Vagina (tissue), 2 donors: ENCODE results near the gene MEFV.

Source experiments
- CTCF ChIP-seq, 3 experiments: fragments of 450-650 bp in 2 of 3; fragments of 200-600 bp in 1 of 3; sonication (generic) in 1 of 3; IDR thresholded peaks; one replicate each; pipeline ENCODE4 v1.5.1; 2017 to 2019; ENCODE audit warnings: antibody characterized with exemption in 3 of 3, mild to moderate bottlenecking in 2 of 3, moderate library complexity in 2 of 3
- POLR2A ChIP-seq, 2 donors: fragments of 450-650 bp; IDR thresholded peaks; one replicate each; pipeline ENCODE4 v1.6.1; 2017; ENCODE audit warnings: antibody characterized with exemption in 2 of 2, mild to moderate bottlenecking in 2 of 2, moderate library complexity in 2 of 2
- POLR2AphosphoS5 ChIP-seq, 2 donors: sonication (generic); formaldehyde crosslinking; IDR thresholded peaks; one replicate each; pipeline ENCODE4 v1.9.0; 2017; ENCODE audit warnings: antibody characterized with exemption in 2 of 2, mild to moderate bottlenecking in 2 of 2, low read depth in 1 of 2; ENCODE audit not compliant: insufficient read depth in 1 of 2

GRCh38 chr16:3292604-3293003 is 36.2 kb upstream of the MEFV start:
- TF ChIP-seq CTCF (IDR thresholded peaks at IDR 0.05) (no peak), POLR2AphosphoS5 (IDR thresholded peaks at IDR 0.05; ENCODE audit: insufficient read depth in 1 of 2, low read depth in 1 of 2) (no peak), POLR2A (IDR thresholded peaks at IDR 0.05) (no peak)
